GM20000 (cell line): Measurements from ENCODE around the gene ANKRD7.

Source experiments
- DNase-seq: peaks from one replicate; pipeline ENCODE4 v3.0.0; 2012; ENCODE audit warnings: low spot score
- TF ChIP-seq, protein P1 (sequence below): IDR thresholded peaks from 2 replicates; pipeline ENCODE4 v1.5.1; 2012; ENCODE audit warnings: mild to moderate bottlenecking, control low read depth; ENCODE audit errors: extremely low read depth, missing control alignments

ANKRD7 gene, protein sequence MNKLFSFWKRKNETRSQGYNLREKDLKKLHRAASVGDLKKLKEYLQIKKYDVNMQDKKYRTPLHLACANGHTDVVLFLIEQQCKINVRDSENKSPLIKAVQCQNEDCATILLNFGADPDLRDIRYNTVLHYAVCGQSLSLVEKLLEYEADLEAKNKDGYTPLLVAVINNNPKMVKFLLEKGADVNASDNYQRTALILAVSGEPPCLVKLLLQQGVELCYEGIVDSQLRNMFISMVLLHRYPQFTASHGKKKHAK

DNA sequence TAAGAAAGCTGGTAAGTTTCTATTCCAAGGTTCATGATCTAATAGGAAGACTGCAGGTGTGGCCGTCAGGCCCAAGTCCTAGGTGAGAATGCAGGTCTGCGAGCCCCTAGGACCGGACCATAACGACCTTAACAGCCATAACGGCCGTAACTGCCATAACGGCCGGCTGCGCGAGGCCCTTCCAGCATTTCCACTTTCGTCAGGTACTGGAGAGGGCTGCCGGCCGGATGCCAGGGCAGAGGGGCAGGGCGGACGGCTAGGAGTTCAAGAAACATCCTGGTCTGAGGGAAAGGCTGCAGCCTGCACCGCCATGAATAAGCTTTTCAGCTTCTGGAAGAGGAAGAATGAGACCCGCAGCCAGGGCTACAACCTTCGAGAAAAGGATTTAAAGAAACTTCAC lies at the start of gene ANKRD7:
TSS of gene ANKRD7 (plus strand) at position 184 of the 400 bp plus-strand sequence. CDS start at position 311, 127 bp downstream.
- TF ChIP-seq, protein P1, sequence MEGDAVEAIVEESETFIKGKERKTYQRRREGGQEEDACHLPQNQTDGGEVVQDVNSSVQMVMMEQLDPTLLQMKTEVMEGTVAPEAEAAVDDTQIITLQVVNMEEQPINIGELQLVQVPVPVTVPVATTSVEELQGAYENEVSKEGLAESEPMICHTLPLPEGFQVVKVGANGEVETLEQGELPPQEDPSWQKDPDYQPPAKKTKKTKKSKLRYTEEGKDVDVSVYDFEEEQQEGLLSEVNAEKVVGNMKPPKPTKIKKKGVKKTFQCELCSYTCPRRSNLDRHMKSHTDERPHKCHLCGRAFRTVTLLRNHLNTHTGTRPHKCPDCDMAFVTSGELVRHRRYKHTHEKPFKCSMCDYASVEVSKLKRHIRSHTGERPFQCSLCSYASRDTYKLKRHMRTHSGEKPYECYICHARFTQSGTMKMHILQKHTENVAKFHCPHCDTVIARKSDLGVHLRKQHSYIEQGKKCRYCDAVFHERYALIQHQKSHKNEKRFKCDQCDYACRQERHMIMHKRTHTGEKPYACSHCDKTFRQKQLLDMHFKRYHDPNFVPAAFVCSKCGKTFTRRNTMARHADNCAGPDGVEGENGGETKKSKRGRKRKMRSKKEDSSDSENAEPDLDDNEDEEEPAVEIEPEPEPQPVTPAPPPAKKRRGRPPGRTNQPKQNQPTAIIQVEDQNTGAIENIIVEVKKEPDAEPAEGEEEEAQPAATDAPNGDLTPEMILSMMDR = no peak
- DNase-seq = no peak

DNA sequence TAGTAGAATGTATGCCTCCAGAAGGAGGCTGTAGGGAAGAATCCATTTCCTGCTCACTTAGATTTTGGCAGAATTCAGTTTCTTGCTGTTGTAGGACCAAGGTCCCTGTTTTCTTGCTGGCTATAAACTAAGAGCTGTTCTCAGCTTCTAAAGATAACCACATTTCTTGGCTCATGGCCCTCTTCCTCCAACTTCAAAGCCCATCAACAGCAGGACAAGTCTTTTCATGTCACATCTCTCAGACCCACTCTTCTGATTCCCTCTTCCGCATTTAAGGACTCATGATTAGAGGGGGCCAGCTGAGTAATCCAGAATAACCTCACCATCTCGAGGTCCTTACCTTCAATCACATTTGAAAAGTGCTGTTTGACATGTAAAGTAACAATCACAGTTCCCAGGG lies 48.8 kb upstream of the ANKRD7 start:
- TF ChIP-seq, protein P1 = no peak
- no peak for DNase-seq

DNA sequence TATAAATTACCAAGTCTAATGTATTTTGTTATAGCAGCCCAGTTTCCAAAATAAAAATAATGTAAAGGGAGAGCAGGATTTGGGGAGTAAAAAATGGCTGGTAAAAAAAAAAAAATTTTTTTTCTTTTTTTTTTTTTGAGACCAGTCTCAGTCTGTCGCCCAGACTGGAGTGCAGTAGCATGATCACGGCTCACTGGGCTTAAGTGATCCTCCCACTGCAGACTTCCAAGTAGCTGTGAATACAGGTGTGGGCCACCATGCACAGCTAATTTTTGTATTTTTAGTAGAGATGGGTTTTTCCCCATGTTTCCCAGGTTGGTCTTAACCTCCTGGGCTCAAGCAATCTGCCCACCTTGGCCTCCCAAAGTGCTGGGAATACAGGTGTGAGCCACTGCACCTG lies 45.3 kb upstream of the ANKRD7 start:
- TF ChIP-seq, protein P1 = no peak
- DNase-seq = no peak

DNA sequence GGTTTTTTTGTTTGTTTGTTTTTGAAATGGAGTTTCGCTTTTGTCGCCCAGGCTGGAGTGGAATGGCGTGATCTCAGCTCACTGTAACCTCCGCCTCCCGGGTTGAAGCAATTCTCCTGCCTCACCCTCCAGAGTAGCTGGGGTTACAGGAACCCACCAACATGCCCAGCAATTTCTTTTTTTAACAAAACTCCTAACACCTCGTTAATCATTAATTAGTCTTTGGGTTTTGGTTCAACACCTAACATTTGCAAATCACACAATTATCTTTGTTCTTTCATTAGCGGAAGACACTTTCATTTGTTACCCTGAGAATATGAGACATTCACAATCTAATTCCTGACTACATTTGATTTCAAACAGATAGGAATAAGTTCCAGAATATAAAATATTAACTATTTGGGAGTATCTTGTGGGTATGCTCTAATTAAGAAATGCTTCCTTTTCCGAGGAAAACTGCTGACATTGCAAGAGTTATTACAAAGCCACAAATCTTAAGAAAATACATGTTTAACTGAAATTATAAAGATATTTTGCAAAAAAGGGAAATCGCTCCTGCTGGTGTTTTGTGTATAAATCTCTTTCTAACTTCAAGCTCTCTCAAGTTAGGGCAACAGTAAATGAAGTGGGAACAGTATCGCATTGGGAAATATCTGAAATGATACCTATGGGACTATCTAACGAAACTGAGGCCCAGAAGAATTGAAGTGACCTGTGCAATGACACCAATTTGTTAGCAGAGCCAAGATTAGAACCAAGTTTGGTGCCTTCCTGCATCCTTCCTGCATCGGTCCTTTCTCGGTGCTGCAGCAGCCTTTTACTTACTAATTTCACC lies 41.7 kb upstream of the ANKRD7 start:
- TF ChIP-seq, protein P1 = no peak
- DNase-seq = no peak

DNA sequence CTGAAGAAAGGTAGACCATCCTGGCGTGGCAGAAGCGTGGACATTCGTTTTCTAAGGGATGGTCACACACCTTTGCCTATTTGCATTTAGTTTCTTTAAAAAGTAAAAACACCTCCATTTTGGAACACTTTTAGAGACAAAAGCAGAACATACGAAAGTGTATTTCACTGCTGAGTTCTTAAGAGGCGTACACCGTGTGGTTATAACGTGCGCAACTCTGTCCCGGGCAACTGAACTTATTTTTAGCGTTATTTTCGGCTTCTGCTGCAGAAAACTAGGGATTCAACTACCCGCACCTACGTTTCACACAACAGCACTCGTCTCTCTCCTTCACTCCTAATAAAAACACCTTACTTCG lies 41.1 kb upstream of the ANKRD7 start:
- TF ChIP-seq, protein P1 = no peak
- peak; percentile 4 for DNase-seq

DNA sequence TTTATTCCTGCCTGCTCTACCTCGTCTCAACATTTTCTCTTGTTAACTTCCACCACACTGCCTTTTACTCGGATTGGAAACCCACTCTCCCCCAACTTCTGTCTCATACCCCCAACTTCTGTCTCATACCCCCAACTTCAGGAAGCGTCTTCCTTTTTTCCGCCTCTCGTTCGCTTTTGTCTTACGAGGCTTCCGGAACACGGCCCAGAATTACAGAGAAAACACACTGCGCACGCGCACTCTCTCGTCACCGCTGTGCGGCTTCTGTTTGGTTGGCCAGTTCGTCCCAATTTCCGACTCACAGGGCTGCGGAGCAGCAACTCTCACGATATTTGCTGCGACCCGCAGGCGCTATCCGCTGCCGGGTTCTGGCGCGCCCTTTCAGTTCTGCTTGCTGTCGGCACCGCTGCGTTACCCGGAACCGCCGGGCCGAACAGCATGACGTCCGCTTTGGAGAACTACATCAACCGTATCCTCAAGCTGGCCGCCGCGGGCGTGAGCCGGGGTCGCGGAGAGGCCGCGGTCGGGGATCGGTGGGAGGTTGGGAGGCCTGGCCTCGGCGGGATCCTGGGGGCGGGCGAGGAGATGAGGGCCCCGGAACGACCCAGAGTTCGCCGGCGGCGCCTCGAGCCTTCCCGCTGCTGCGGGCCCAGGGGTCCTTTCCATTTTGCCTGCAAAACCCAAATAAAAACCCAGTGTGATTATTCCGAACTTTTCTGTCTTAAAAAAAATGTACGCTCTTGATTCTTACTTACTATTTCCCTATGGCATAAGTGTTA lies 40.5 kb upstream of the ANKRD7 start, which contains the start of gene LSM8:
TSS of gene LSM8 (plus strand) at position 379 of the 779 bp plus-strand sequence. CDS start at position 439, 60 bp downstream.
- TF ChIP-seq, protein P1 = no peak
- DNase-seq = peak; percentile 94

DNA sequence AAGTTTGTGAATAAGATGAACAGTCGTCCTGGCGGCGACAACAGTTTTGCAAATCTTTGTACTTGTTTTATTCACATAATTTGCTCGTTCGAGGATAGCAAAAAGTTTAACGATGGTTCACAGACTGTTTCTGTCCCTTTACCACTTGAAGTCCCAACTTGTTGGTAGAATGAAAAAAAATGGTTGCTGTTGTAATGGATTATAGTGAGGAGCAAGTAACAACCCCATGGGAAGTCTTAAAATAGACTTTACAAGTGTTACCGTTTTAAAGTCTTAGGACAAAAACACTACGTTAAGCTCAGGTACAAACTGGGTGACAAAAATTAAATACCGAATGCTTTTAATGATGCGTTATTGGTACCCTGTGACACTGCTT lies 40.0 kb upstream of the ANKRD7 start:
- TF ChIP-seq, protein P1 = no peak
- DNase-seq = peak; percentile 8
